Naive thymus-derived CD8-positive, alpha-beta T cell (primary cell): Measurements from ENCODE around the gene OR2H1. TPM values are rescaled to one million over a fixed set of nuclear protein-coding genes. Genes with fewer than 3 reads are reported as not detected.

ENCODE experiments used
- ATAC-seq, 2 donors: fragments of 150-1000 bp; cut with Tn5 transposase in 1 of 2; sonication (Bioruptor Pico), chemical (Tn5 transposase) in 1 of 2; 1 replicate in 1 of 2; 2 replicates in 1 of 2; pipeline ENCODE4 v1.10.0; 2021; ENCODE audit warnings: mild to moderate bottlenecking in 2 of 2, moderate library complexity in 2 of 2
- POLR2A ChIA-PET: fragments of 350-600 bp; sonication (Branson Sonifier 250); formaldehyde crosslinking; loops from one replicate; lab custom pipeline; 2021; ENCODE audit warnings: antibody characterized with exemption; lab: Charles Lee
- DNase-seq, 10 donors: peaks; one replicate each; pipeline versions ENCODE4 v3.0.0 to v3.0.0-alpha.2; 2020 to 2022
- H3K27ac Mint-ChIP-seq, 10 donors: one replicate each; pipeline ENCODE4 v1.8.0; 2020 to 2022; ENCODE audit warnings: mild to moderate bottlenecking in 10 of 10, mixed read lengths in 10 of 10, moderate library complexity in 4 of 10, inconsistent platforms in 1 of 10
- H3K27me3 Mint-ChIP-seq, 5 donors: one replicate each; pipeline ENCODE4 v1.8.0; 2021 to 2022; ENCODE audit warnings: mixed read lengths in 5 of 5
- H3K36me3 Mint-ChIP-seq, 3 donors: one replicate each; pipeline ENCODE4 v1.8.0; 2020 to 2022; ENCODE audit warnings: mixed read lengths in 3 of 3, mild to moderate bottlenecking in 2 of 3, inconsistent platforms in 1 of 3
- H3K4me1 Mint-ChIP-seq, 4 donors: one replicate each; pipeline ENCODE4 v1.8.0; 2021 to 2022; ENCODE audit warnings: mixed read lengths in 4 of 4
- H3K4me3 Mint-ChIP-seq, 10 donors: one replicate each; pipeline ENCODE4 v1.8.0; 2020 to 2022; ENCODE audit warnings: mild to moderate bottlenecking in 10 of 10, mixed read lengths in 10 of 10, moderate library complexity in 6 of 10, inconsistent platforms in 1 of 10
- H3K9me3 Mint-ChIP-seq, 9 donors: one replicate each; pipeline ENCODE4 v1.8.0; 2020 to 2022; ENCODE audit warnings: mixed read lengths in 9 of 9, mild to moderate bottlenecking in 3 of 9, inconsistent platforms in 1 of 9, moderate library complexity in 1 of 9
- polyA plus RNA-seq, 3 donors: library from polyadenylated mRNA; unstranded; fragments of 300-500 nt; fragmentation: Illumina TruSeq; gene quantifications; one replicate each; pipeline ENCODE4 v1.2.3, GENCODE V29; 2021
- total RNA-seq, 8 experiments: library from RNA in 2 of 8; stranded (reverse) in 2 of 8; gene quantifications; one replicate each; pipeline ENCODE4 v1.2.3 and lab custom pipeline; 2021 to 2026

The OR2H1 gene
- total and polyA plus RNA-seq, 5 experiments from 2014 or later: not detected

- ATAC-seq: no peak
- Mint-ChIP-seq H3K36me3 (no peaks in the 10 kb centered on the region), H3K27ac (no peak overlapping the region), H3K27me3 (peaks cover 12 to 46% (median 28%) of the 10 kb centered on the region in 5 donors), H3K4me1 (peaks cover 0 to 2% (median 0%) of the 10 kb centered on the region in 4 donors), H3K4me3 (no peak overlapping the region), H3K9me3 (no peaks in the 10 kb centered on the region)
- no peak for DNase-seq
- POLR2A ChIA-PET: no interaction called here
These were observed 4.3 kb downstream of the OR2H1 start for GRCh38 chr6:29461021-29461814.

- H3K9me3 Mint-ChIP-seq: no peaks in the 10 kb centered on the region
- ATAC-seq (no peak), DNase-seq (no peak)
- POLR2A ChIA-PET: no interaction called here
- peak overlapping the region in 1 of 10 donors; percentile 24 for H3K27ac Mint-ChIP-seq
- no peaks in the 10 kb centered on the region for H3K36me3 Mint-ChIP-seq
- H3K4me1 Mint-ChIP-seq: peaks cover 0 to 4% (median 0%) of the 10 kb centered on the region in 4 donors
- H3K4me3 Mint-ChIP-seq: no peak overlapping the region
- H3K27me3 Mint-ChIP-seq: peaks cover 12 to 46% (median 28%) of the 10 kb centered on the region in 5 donors
These were observed 5.1 kb downstream of the OR2H1 start for GRCh38 chr6:29462022-29462421.

- DNase-seq: no peak
- Mint-ChIP-seq H3K4me1 (peaks cover 0 to 4% (median 0%) of the 10 kb centered on the region in 4 donors), H3K36me3 (no peaks in the 10 kb centered on the region), H3K4me3 (no peak overlapping the region), H3K27ac (no peak overlapping the region), H3K9me3 (no peaks in the 10 kb centered on the region), H3K27me3 (peaks cover 10 to 36% (median 24%) of the 10 kb centered on the region in 5 donors)
- ATAC-seq: no peak
- POLR2A ChIA-PET: no interaction called here
These were observed 8.3 kb downstream of the OR2H1 start for GRCh38 chr6:29465279-29465678.

GRCh38 chr6:29465801-29466200, 8.8 kb downstream of the OR2H1 start:
- POLR2A ChIA-PET: no interaction called here
- DNase-seq (no peak), ATAC-seq (no peak)
- Mint-ChIP-seq H3K4me3 (no peak overlapping the region), H3K36me3 (no peaks in the 10 kb centered on the region), H3K4me1 (peaks cover 0 to 4% (median 0%) of the 10 kb centered on the region in 4 donors), H3K27me3 (peaks cover 10 to 36% (median 24%) of the 10 kb centered on the region in 5 donors), H3K27ac (no peak overlapping the region), H3K9me3 (no peaks in the 10 kb centered on the region)

- no peaks in the 10 kb centered on the region for H3K9me3 Mint-ChIP-seq
- no peak overlapping the region for H3K4me3 Mint-ChIP-seq
- POLR2A ChIA-PET: no interaction called here
- H3K36me3 Mint-ChIP-seq: no peaks in the 10 kb centered on the region
- peaks cover 0 to 4% (median 0%) of the 10 kb centered on the region in 4 donors for H3K4me1 Mint-ChIP-seq
- ATAC-seq (no peak), DNase-seq (no peak)
- no peak overlapping the region for H3K27ac Mint-ChIP-seq
- peaks cover 10 to 39% (median 24%) of the 10 kb centered on the region in 5 donors for H3K27me3 Mint-ChIP-seq
These were observed 9.3 kb downstream of the OR2H1 start for GRCh38 chr6:29466241-29466640.

GRCh38 chr6:29474996-29475395, 18.0 kb downstream of the OR2H1 start:
- POLR2A ChIA-PET: interaction anchor here (0.6 kb wide), 1 partner anchor 19 kb away, joined by 5 read pairs; no protein-coding TSS in a partner anchor
- no peak for DNase-seq
- Mint-ChIP-seq H3K36me3 (no peaks in the 10 kb centered on the region), H3K4me3 (no peak overlapping the region), H3K27ac (no peak overlapping the region), H3K9me3 (peaks cover 0 to 2% (median 0%) of the 10 kb centered on the region in 9 donors), H3K27me3 (peaks cover 4 to 23% (median 11%) of the 10 kb centered on the region in 5 donors), H3K4me1 (no peaks in the 10 kb centered on the region)
- ATAC-seq: no peak

- Mint-ChIP-seq H3K9me3 (peaks cover 0 to 10% (median 1%) of the 10 kb centered on the region in 9 donors), H3K36me3 (no peaks in the 10 kb centered on the region), H3K4me3 (no peak overlapping the region), H3K4me1 (no peaks in the 10 kb centered on the region), H3K27me3 (peaks cover 2 to 15% (median 6%) of the 10 kb centered on the region in 5 donors), H3K27ac (no peak overlapping the region)
- ATAC-seq (no peak), DNase-seq (no peak)
- POLR2A ChIA-PET: no interaction called here
These were observed 21.0 kb downstream of the OR2H1 start for GRCh38 chr6:29477923-29478450.

- peaks cover 0 to 10% (median 1%) of the 10 kb centered on the region in 9 donors for H3K9me3 Mint-ChIP-seq
- no peaks in the 10 kb centered on the region for H3K4me1 Mint-ChIP-seq
- peaks cover 0 to 11% (median 3%) of the 10 kb centered on the region in 5 donors for H3K27me3 Mint-ChIP-seq
- DNase-seq (no peak), ATAC-seq (no peak)
- no peak overlapping the region for H3K4me3 Mint-ChIP-seq
- POLR2A ChIA-PET: no interaction called here
- no peak overlapping the region for H3K27ac Mint-ChIP-seq
- peaks cover 0 to 2% (median 0%) of the 10 kb centered on the region in 3 donors for H3K36me3 Mint-ChIP-seq
These were observed 21.8 kb downstream of the OR2H1 start for GRCh38 chr6:29478740-29479139.

GRCh38 chr6:29479560-29479959, 22.6 kb downstream of the OR2H1 start:
- ATAC-seq: no peak
- H3K4me1 Mint-ChIP-seq: no peaks in the 10 kb centered on the region
- H3K4me3 Mint-ChIP-seq: no peak overlapping the region
- peaks cover 0 to 11% (median 3%) of the 10 kb centered on the region in 5 donors for H3K27me3 Mint-ChIP-seq
- peaks cover 0 to 10% (median 1%) of the 10 kb centered on the region in 9 donors for H3K9me3 Mint-ChIP-seq
- POLR2A ChIA-PET: no interaction called here
- H3K36me3 Mint-ChIP-seq: peaks cover 0 to 2% (median 0%) of the 10 kb centered on the region in 3 donors
- no peak overlapping the region for H3K27ac Mint-ChIP-seq
- DNase-seq: no peak

GRCh38 chr6:29483186-29483585, 26.2 kb downstream of the OR2H1 start:
- POLR2A ChIA-PET: no interaction called here
- H3K9me3 Mint-ChIP-seq: peaks cover 0 to 10% (median 1%) of the 10 kb centered on the region in 9 donors
- H3K4me1 Mint-ChIP-seq: no peaks in the 10 kb centered on the region
- H3K4me3 Mint-ChIP-seq: no peak overlapping the region
- H3K36me3 Mint-ChIP-seq: peaks cover 0 to 2% (median 0%) of the 10 kb centered on the region in 3 donors
- ATAC-seq: no peak
- peaks cover 10 to 21% (median 15%) of the 10 kb centered on the region in 5 donors for H3K27me3 Mint-ChIP-seq
- no peak overlapping the region for H3K27ac Mint-ChIP-seq
- DNase-seq: no peak

GRCh38 chr6:29483735-29484134, 26.8 kb downstream of the OR2H1 start:
- no peak overlapping the region for H3K4me3 Mint-ChIP-seq
- no peak overlapping the region for H3K27ac Mint-ChIP-seq
- H3K27me3 Mint-ChIP-seq: peaks cover 10 to 21% (median 15%) of the 10 kb centered on the region in 5 donors
- no peak for ATAC-seq
- peaks cover 0 to 2% (median 0%) of the 10 kb centered on the region in 3 donors for H3K36me3 Mint-ChIP-seq
- no peak for DNase-seq
- H3K9me3 Mint-ChIP-seq: peaks cover 0 to 10% (median 1%) of the 10 kb centered on the region in 9 donors
- POLR2A ChIA-PET: no interaction called here
- H3K4me1 Mint-ChIP-seq: no peaks in the 10 kb centered on the region

GRCh38 chr6:29486577-29486976, 29.6 kb downstream of the OR2H1 start:
- H3K4me1 Mint-ChIP-seq: peaks cover 0 to 2% (median 0%) of the 10 kb centered on the region in 4 donors
- ATAC-seq (no peak), DNase-seq (no peak)
- no peak overlapping the region for H3K4me3 Mint-ChIP-seq
- peaks cover 0 to 2% (median 0%) of the 10 kb centered on the region in 3 donors for H3K36me3 Mint-ChIP-seq
- peaks cover 0 to 10% (median 0%) of the 10 kb centered on the region in 9 donors for H3K9me3 Mint-ChIP-seq
- H3K27me3 Mint-ChIP-seq: peaks cover 13 to 30% (median 20%) of the 10 kb centered on the region in 5 donors
- no peak overlapping the region for H3K27ac Mint-ChIP-seq
- POLR2A ChIA-PET: no interaction called here

GRCh38 chr6:29487131-29487530, 30.2 kb downstream of the OR2H1 start:
- Mint-ChIP-seq H3K4me1 (peaks cover 0 to 2% (median 0%) of the 10 kb centered on the region in 4 donors), H3K9me3 (peaks cover 0 to 5% (median 0%) of the 10 kb centered on the region in 9 donors), H3K27me3 (peaks cover 12 to 30% (median 19%) of the 10 kb centered on the region in 5 donors), H3K36me3 (peaks cover 0 to 2% (median 0%) of the 10 kb centered on the region in 3 donors), H3K27ac (no peak overlapping the region), H3K4me3 (no peak overlapping the region)
- POLR2A ChIA-PET: no interaction called here
- DNase-seq: no peak
- ATAC-seq: no peak
